HepG2 (cell line): ENCODE measurements around the gene PIP5KL1. TPM values are rescaled to one million over a fixed set of nuclear protein-coding genes. Genes with fewer than 3 reads are reported as not detected.

Experiments
- DNMT3B ChIP-seq: conservative IDR thresholded peaks from 2 replicates; pipeline ENCODE4 v1.6.1; 2016; ENCODE audit warnings: missing biosample characterization, control low read depth
- HNRNPH1 ChIP-seq: fragments of 200-400 bp; formaldehyde crosslinking; optimal IDR thresholded peaks from 2 replicates; pipeline ENCODE3; 2017; ENCODE audit warnings: mild to moderate bottlenecking, low read depth, low read length
- JUN ChIP-seq: sonication (generic); formaldehyde crosslinking; IDR thresholded peaks from 2 replicates; pipeline ENCODE4 v1.4.0; 2020; ENCODE audit warnings: mild to moderate bottlenecking, missing genetic modification reagents
- MXI1 ChIP-seq: IDR thresholded peaks from 3 replicates; pipeline ENCODE4 v1.6.1; 2012; ENCODE audit warnings: low read depth, low read length, inconsistent platforms, borderline replicate concordance
- NBN ChIP-seq: fragments of 450-650 bp; conservative IDR thresholded peaks from 2 replicates; pipeline ENCODE4 v1.6.1; 2017
- NPAS2 ChIP-seq: sonication (generic); formaldehyde crosslinking; IDR thresholded peaks from 2 replicates; pipeline ENCODE4 v1.8.0; 2022; ENCODE audit warnings: mild to moderate bottlenecking, missing genetic modification reagents, borderline replicate concordance
- ZBTB7B ChIP-seq: sonication (generic); formaldehyde crosslinking; IDR thresholded peaks from 2 replicates; pipeline ENCODE4 v1.4.0; 2020; ENCODE audit warnings: missing genetic modification reagents
- ZFP1 ChIP-seq: IDR thresholded peaks from 2 replicates; pipeline ENCODE4 v1.6.1; 2016
- ZNF7 ChIP-seq: IDR thresholded peaks from 2 replicates; pipeline ENCODE4 v1.6.1; 2016; ENCODE audit warnings: missing biosample characterization, missing genetic modification reagents
- ZNF75D ChIP-seq: sonication (generic); formaldehyde crosslinking; IDR thresholded peaks from 2 replicates; pipeline ENCODE4 v1.8.1; 2023; ENCODE audit warnings: missing genetic modification reagents, mild to moderate bottlenecking, borderline replicate concordance
- polyA plus RNA-seq, 8 experiments: library from polyadenylated mRNA; depleted of rRNA in 3 of 8; stranded (reverse) in 7 of 8; unstranded in 1 of 8; fragments of >200 nt; fragmentation: Illumina TruSeq in 4 of 8; extraction: Trizol in 4 of 8; gene quantifications; 2 replicates each; pipeline versions ENCODE4 v1.2.1 to v1.2.3, GENCODE V29; 2011 to 2016; ENCODE audit warnings: low read depth in 4 of 8, missing spikeins in 1 of 8, mixed read lengths in 1 of 8; ENCODE audit not compliant: insufficient read depth in 1 of 8
- total RNA-seq, 5 experiments: library from RNA; depleted of rRNA; stranded (reverse); fragments of >200 nt; fragmentation: Illumina TruSeq; extraction: Trizol; gene quantifications; 2 replicates each; pipeline ENCODE4 v1.2.3, GENCODE V29; 2016; ENCODE audit warnings: low read depth in 1 of 5
- TF ChIP-seq, protein P1 (sequence below), 2 experiments: fragments of 450-650 bp in 1 of 2; sonication (generic) in 1 of 2; formaldehyde crosslinking in 1 of 2; IDR thresholded peaks; 2 replicates each; pipeline versions ENCODE4 v1.6.1 to v1.8.0; 2016 to 2022; ENCODE audit warnings: antibody characterized with exemption in 1 of 2, mild to moderate bottlenecking in 1 of 2, missing genetic modification reagents in 1 of 2
- TF ChIP-seq, protein P2 (sequence below): IDR thresholded peaks from 2 replicates; pipeline ENCODE4 v1.6.1; 2016; ENCODE audit warnings: mild to moderate bottlenecking
- TF ChIP-seq, protein P3 (sequence below): sonication (generic); formaldehyde crosslinking; conservative IDR thresholded peaks from 2 replicates; pipeline ENCODE4 v1.8.1; 2023; ENCODE audit warnings: missing genetic modification reagents
- TF ChIP-seq, protein P4 (sequence below), 2 experiments: fragments of 450-650 bp in 1 of 2; sonication (generic) in 1 of 2; formaldehyde crosslinking; IDR thresholded peaks; 2 replicates each; pipeline versions ENCODE4 v1.5.0 to v1.8.0; 2020 to 2022; ENCODE audit warnings: mild to moderate bottlenecking in 1 of 2, missing genetic modification reagents in 1 of 2
- TF ChIP-seq, protein P5 (sequence below): sonication (generic); formaldehyde crosslinking; IDR thresholded peaks from 2 replicates; pipeline ENCODE4 v1.8.1; 2023; ENCODE audit warnings: mild to moderate bottlenecking, moderate library complexity, missing genetic modification reagents

The PIP5KL1 gene
- total and polyA plus RNA-seq, 2 of the 13 experiments (the other 11 are each of a cell fraction or from before 2014, with no cell fraction given), result 0.20 to 0.49 TPM

DNA sequence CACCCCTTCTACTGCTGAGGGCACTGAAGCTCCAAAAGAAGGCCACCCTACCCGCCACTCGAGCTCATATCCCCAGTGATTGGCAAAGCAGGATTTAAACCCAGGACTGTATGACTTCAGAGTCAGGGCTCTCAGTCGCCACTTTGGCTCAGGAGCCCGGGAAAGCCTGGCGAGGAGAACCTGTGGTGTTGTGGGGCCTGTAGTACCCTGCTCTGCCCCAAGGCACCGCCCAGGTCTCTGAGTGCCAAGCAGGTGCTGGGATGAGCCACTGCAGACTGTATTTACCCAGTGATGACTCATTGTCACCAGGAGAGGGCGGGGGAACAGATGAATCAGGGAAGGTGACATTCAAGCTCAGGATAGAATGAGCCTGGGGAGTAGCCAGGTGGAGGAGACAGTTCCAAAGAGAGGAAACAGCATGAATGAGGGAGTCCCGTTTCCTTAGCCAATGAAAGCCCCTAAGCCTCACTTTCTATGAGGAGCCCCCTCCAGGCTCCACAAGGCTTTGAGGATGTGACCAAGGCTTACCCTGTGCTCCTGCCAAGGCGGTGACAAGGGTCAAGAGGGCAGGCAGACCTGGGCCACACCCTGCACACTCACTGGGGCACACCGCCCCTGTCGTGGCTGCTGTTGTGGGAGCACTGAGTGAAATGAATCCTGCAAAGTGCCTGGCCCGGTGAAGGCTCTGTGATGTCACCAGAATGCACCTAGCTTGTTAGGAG lies 24.9 kb upstream of the PIP5KL1 start (continued):
- TF ChIP-seq, protein P1, sequence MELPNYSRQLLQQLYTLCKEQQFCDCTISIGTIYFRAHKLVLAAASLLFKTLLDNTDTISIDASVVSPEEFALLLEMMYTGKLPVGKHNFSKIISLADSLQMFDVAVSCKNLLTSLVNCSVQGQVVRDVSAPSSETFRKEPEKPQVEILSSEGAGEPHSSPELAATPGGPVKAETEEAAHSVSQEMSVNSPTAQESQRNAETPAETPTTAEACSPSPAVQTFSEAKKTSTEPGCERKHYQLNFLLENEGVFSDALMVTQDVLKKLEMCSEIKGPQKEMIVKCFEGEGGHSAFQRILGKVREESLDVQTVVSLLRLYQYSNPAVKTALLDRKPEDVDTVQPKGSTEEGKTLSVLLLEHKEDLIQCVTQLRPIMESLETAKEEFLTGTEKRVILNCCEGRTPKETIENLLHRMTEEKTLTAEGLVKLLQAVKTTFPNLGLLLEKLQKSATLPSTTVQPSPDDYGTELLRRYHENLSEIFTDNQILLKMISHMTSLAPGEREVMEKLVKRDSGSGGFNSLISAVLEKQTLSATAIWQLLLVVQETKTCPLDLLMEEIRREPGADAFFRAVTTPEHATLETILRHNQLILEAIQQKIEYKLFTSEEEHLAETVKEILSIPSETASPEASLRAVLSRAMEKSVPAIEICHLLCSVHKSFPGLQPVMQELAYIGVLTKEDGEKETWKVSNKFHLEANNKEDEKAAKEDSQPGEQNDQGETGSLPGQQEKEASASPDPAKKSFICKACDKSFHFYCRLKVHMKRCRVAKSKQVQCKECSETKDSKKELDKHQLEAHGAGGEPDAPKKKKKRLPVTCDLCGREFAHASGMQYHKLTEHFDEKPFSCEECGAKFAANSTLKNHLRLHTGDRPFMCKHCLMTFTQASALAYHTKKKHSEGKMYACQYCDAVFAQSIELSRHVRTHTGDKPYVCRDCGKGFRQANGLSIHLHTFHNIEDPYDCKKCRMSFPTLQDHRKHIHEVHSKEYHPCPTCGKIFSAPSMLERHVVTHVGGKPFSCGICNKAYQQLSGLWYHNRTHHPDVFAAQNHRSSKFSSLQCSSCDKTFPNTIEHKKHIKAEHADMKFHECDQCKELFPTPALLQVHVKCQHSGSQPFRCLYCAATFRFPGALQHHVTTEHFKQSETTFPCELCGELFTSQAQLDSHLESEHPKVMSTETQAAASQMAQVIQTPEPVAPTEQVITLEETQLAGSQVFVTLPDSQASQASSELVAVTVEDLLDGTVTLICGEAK (IDR thresholded peaks at IDR 0.05), result no peak
- TF ChIP-seq, protein P1 (CRISPR knock-in tag; IDR thresholded peaks at IDR 0.05), result no peak
- TF ChIP-seq HNRNPH1 (no peak), DNMT3B (CRISPR knock-in tag) (no peak), NPAS2 (CRISPR knock-in tag) (no peak), MXI1 (peak; percentile 60; the same call in 1 of the 3 replicates), JUN (CRISPR knock-in tag) (peak; percentile 97), ZFP1 (CRISPR knock-in tag) (no peak), ZNF7 (CRISPR knock-in tag) (no peak), ZBTB7B (CRISPR knock-in tag) (no peak), NBN (no peak), ZNF75D (CRISPR knock-in tag) (no peak)
- TF ChIP-seq, protein P2, sequence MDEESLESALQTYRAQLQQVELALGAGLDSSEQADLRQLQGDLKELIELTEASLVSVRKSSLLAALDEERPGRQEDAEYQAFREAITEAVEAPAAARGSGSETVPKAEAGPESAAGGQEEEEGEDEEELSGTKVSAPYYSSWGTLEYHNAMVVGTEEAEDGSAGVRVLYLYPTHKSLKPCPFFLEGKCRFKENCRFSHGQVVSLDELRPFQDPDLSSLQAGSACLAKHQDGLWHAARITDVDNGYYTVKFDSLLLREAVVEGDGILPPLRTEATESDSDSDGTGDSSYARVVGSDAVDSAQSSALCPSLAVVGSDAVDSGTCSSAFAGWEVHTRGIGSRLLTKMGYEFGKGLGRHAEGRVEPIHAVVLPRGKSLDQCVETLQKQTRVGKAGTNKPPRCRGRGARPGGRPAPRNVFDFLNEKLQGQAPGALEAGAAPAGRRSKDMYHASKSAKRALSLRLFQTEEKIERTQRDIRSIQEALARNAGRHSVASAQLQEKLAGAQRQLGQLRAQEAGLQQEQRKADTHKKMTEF (CRISPR knock-in tag), result peak; percentile 71
- TF ChIP-seq, protein P3, sequence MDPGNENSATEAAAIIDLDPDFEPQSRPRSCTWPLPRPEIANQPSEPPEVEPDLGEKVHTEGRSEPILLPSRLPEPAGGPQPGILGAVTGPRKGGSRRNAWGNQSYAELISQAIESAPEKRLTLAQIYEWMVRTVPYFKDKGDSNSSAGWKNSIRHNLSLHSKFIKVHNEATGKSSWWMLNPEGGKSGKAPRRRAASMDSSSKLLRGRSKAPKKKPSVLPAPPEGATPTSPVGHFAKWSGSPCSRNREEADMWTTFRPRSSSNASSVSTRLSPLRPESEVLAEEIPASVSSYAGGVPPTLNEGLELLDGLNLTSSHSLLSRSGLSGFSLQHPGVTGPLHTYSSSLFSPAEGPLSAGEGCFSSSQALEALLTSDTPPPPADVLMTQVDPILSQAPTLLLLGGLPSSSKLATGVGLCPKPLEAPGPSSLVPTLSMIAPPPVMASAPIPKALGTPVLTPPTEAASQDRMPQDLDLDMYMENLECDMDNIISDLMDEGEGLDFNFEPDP, result no peak
- TF ChIP-seq, protein P4, sequence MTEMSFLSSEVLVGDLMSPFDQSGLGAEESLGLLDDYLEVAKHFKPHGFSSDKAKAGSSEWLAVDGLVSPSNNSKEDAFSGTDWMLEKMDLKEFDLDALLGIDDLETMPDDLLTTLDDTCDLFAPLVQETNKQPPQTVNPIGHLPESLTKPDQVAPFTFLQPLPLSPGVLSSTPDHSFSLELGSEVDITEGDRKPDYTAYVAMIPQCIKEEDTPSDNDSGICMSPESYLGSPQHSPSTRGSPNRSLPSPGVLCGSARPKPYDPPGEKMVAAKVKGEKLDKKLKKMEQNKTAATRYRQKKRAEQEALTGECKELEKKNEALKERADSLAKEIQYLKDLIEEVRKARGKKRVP (CRISPR knock-in tag; IDR thresholded peaks at IDR 0.05), result peak in 1 of 2 experiments; percentile 39; a peak in 1 of 4 replicates
- TF ChIP-seq, protein P5, sequence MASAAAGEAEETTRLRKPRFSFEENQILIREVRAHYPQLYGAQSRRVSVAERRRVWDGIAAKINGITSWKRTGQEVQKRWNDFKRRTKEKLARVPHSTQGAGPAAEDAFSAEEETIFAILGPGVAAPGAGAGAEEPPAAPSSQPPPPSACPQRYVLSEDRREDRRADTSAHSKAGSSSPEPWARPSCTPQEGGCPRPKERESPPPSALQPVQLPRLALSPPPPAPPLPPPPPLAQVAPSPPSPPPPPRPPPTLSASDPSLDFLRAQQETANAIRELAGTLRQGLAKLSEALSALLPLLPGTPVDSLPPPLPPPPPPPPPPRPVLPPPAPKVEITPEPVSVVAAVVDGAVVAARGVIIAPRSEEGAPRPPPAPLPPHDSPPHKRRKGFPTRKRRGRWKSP (CRISPR knock-in tag), result no peak
